GM23338 (cell line): Measurements from ENCODE around the gene ZFHX3. TPM values are rescaled to one million over a fixed set of nuclear protein-coding genes. Genes with fewer than 3 reads are reported as not detected.

Experiments
- ATAC-seq: fragments of 200-7000 bp; cut with Tn5 transposase; 3 replicates; pipeline ENCODE4 v1.9.1; 2020
- DNase-seq: peaks from one replicate; pipeline ENCODE4 v3.0.0-alpha.2; 2015; ENCODE audit warnings: low spot score
- H2AFZ ChIP-seq: fragments of 200-600 bp; sonication (generic); 2 replicates; pipeline ENCODE4 v1.8.0; 2016; ENCODE audit warnings: antibody characterized with exemption, mild to moderate bottlenecking, moderate library complexity
- H3F3A ChIP-seq: fragments of 200-600 bp; sonication (generic); replicated peaks from 2 replicates; pipeline ENCODE4 v1.8.0; 2017; ENCODE audit warnings: antibody characterized with exemption, mixed run types, low read depth
- H3K27ac ChIP-seq: fragments of 200-600 bp; sonication (generic); 2 replicates; pipeline ENCODE4 v1.6.1; 2016; ENCODE audit warnings: low read depth
- H3K27me3 ChIP-seq: fragments of 200-600 bp; sonication (generic); 2 replicates; pipeline ENCODE4 v1.8.0; 2016; ENCODE audit warnings: mild to moderate bottlenecking, mixed run types, moderate library complexity; ENCODE audit not compliant: insufficient read depth
- H3K36me3 ChIP-seq: fragments of 200-600 bp; sonication (generic); 2 replicates; pipeline ENCODE4 v1.8.0; 2016; ENCODE audit warnings: mild to moderate bottlenecking; ENCODE audit not compliant: insufficient read depth
- H3K4me1 ChIP-seq: fragments of 200-600 bp; sonication (generic); 2 replicates; pipeline ENCODE4 v1.8.0; 2016; ENCODE audit warnings: mild to moderate bottlenecking, moderate library complexity; ENCODE audit not compliant: insufficient read depth
- H3K4me2 ChIP-seq: fragments of 200-600 bp; sonication (generic); 2 replicates; pipeline ENCODE4 v1.7.1; 2017; ENCODE audit warnings: mixed run types
- H3K4me3 ChIP-seq: fragments of 200-600 bp; sonication (generic); 2 replicates; pipeline ENCODE4 v1.6.1; 2016; ENCODE audit warnings: mixed run types
- H3K79me2 ChIP-seq: fragments of 200-600 bp; sonication (generic); replicated peaks from 2 replicates; pipeline ENCODE4 v1.8.0; 2017; ENCODE audit warnings: mild to moderate bottlenecking; ENCODE audit not compliant: insufficient read depth
- H3K9me2 ChIP-seq: fragments of 200-600 bp; sonication (generic); 2 replicates; pipeline ENCODE4 v1.8.0; 2017; ENCODE audit not compliant: insufficient read depth
- H4K20me1 ChIP-seq: fragments of 200-600 bp; sonication (generic); replicated peaks from 2 replicates; pipeline ENCODE4 v1.8.0; 2017; ENCODE audit warnings: mild to moderate bottlenecking; ENCODE audit not compliant: insufficient read depth
- H3K27ac Mint-ChIP-seq: 2 replicates; pipeline ENCODE4 v1.8.0; 2020; ENCODE audit warnings: inconsistent platforms, mild to moderate bottlenecking, moderate library complexity, mixed read lengths
- H3K27me3 Mint-ChIP-seq: 3 replicates; pipeline ENCODE4 v1.8.0; 2022; ENCODE audit warnings: low read depth, mild to moderate bottlenecking, moderate library complexity, mixed read lengths, inconsistent platforms; ENCODE audit not compliant: insufficient read depth, poor library complexity
- H3K36me3 Mint-ChIP-seq: 3 replicates; pipeline ENCODE4 v1.8.0; 2021; ENCODE audit warnings: low read depth, mild to moderate bottlenecking, inconsistent platforms, moderate library complexity, mixed read lengths
- H3K4me1 Mint-ChIP-seq: 3 replicates; pipeline ENCODE4 v1.8.0; 2020; ENCODE audit warnings: mild to moderate bottlenecking, inconsistent platforms, mixed read lengths
- H3K4me3 Mint-ChIP-seq: 3 replicates; pipeline ENCODE4 v1.8.0; 2021; ENCODE audit warnings: moderate library complexity, mild to moderate bottlenecking, inconsistent platforms, mixed read lengths
- H3K9me3 Mint-ChIP-seq: 3 replicates; pipeline ENCODE4 v1.8.0; 2020; ENCODE audit warnings: moderate library complexity, mild to moderate bottlenecking, inconsistent platforms, mixed read lengths
- CREB1 ChIP-seq: fragments of 250-450 bp; sonication (Bioruptor Pico); IDR thresholded peaks from 2 replicates; pipeline ENCODE4 v1.5.0; 2020; ENCODE audit warnings: low read depth, mild to moderate bottlenecking, moderate library complexity
- CTCF ChIP-seq, 2 experiments: fragments of 200-600 bp in 1 of 2; sonication (generic) in 1 of 2; conservative IDR thresholded peaks; 2 replicates each; pipeline versions ENCODE4 v1.5.1 to v1.6.1; 2016 to 2017; ENCODE audit warnings: antibody characterized with exemption in 2 of 2, low read depth in 2 of 2, mild to moderate bottlenecking in 2 of 2, moderate library complexity in 1 of 2
- EZH2 ChIP-seq: fragments of 200-600 bp; sonication (generic); IDR thresholded peaks from one replicate; pipeline ENCODE4 v1.8.0; 2017; ENCODE audit warnings: antibody characterized with exemption, mild to moderate bottlenecking, low read depth; ENCODE audit not compliant: unreplicated experiment
- EZH2phosphoT487 ChIP-seq: fragments of 200-600 bp; sonication (generic); IDR thresholded peaks from one replicate; pipeline ENCODE4 v1.8.1; 2018; ENCODE audit warnings: antibody characterized with exemption; ENCODE audit not compliant: unreplicated experiment
- JUNB ChIP-seq: IDR thresholded peaks from one replicate; pipeline ENCODE4 v1.6.1; 2016; ENCODE audit warnings: antibody characterized with exemption; ENCODE audit not compliant: unreplicated experiment
- NANOG ChIP-seq: IDR thresholded peaks from 2 replicates; pipeline ENCODE4 v1.6.1; 2016; ENCODE audit warnings: antibody characterized with exemption, borderline replicate concordance
- POLR2AphosphoS5 ChIP-seq: IDR thresholded peaks from 2 replicates; pipeline ENCODE4 v1.6.1; 2016; ENCODE audit warnings: antibody characterized with exemption, low read depth
- REST ChIP-seq: IDR thresholded peaks from one replicate; pipeline ENCODE4 v1.6.1; 2018; ENCODE audit warnings: antibody characterized with exemption; ENCODE audit not compliant: unreplicated experiment
- STAT1 ChIP-seq: IDR thresholded peaks from one replicate; pipeline ENCODE4 v1.6.1; 2016; ENCODE audit warnings: antibody characterized with exemption; ENCODE audit not compliant: unreplicated experiment
- ZNF114 ChIP-seq: fragments of 250-450 bp; sonication (Bioruptor Pico); IDR thresholded peaks from 2 replicates; pipeline ENCODE4 v1.5.0; 2020; ENCODE audit warnings: mild to moderate bottlenecking, moderate library complexity
- ZNF331 ChIP-seq: fragments of 250-450 bp; sonication (Bioruptor Pico); IDR thresholded peaks from 2 replicates; pipeline ENCODE4 v1.5.0; 2020; ENCODE audit warnings: low read depth, mild to moderate bottlenecking, moderate library complexity
- ZNF462 ChIP-seq: fragments of 250-450 bp; sonication (Bioruptor Pico); IDR thresholded peaks from 2 replicates; pipeline ENCODE4 v1.5.0; 2020; ENCODE audit warnings: mild to moderate bottlenecking, moderate library complexity
- polyA plus RNA-seq: library from polyadenylated mRNA; unstranded; fragments of >200 nt; fragmentation: Nextera tagmentation; extraction: Ambion mirVana; gene quantifications from 2 replicates; pipeline ENCODE4 v1.2.1, GENCODE V29; 2016
- total RNA-seq: library from RNA; depleted of rRNA; stranded (reverse); fragments of >200 nt; shearing (Covaris generic); gene quantifications from 2 replicates; pipeline ENCODE4 v1.2.3, GENCODE V29; 2014

Gene ZFHX3
- total and polyA plus RNA-seq, 2 experiments from 2014 or later = 1.0 to 1.5 TPM

- Histone ChIP-seq H3K4me2 (no peak overlapping the region), H3K79me2 (no peaks in the 10 kb centered on the region), H3F3A (peaks cover 3% of the 10 kb centered on the region; the same call in 1 of the 2 replicates), H3K27me3 (no peaks in the 10 kb centered on the region), H3K4me3 (no peak overlapping the region), H2AFZ (no peak overlapping the region), H4K20me1 (no peaks in the 10 kb centered on the region), H3K36me3 (no peaks in the 10 kb centered on the region), H3K4me1 (peaks cover 29% of the 10 kb centered on the region), H3K27ac (no peak overlapping the region), H3K9me2 (no peaks in the 10 kb centered on the region)
- peaks cover 6% of the 10 kb centered on the region for H3K27me3 Mint-ChIP-seq
- H3K27ac Mint-ChIP-seq = no peak overlapping the region
- no peak for ATAC-seq
- H3K4me1 Mint-ChIP-seq = peaks cover 29% of the 10 kb centered on the region
- no peaks in the 10 kb centered on the region for H3K36me3 Mint-ChIP-seq
- no peak overlapping the region for H3K4me3 Mint-ChIP-seq
- TF ChIP-seq ZNF462 (CRISPR knock-in tag) (no peak), NANOG (no peak), EZH2 (no peak), CTCF (conservative IDR thresholded peaks at IDR 0.05; ENCODE audit: low read depth in 2 of 2) (no peak), STAT1 (no peak), REST (no peak), ZNF114 (CRISPR knock-in tag) (no peak), ZNF331 (CRISPR knock-in tag) (no peak), POLR2AphosphoS5 (no peak), JUNB (no peak), CREB1 (no peak), EZH2phosphoT487 (no peak)
- H3K9me3 Mint-ChIP-seq = no peaks in the 10 kb centered on the region
- no peak for DNase-seq
These were observed 197.9 kb downstream of the ZFHX3 start for GRCh38 chr16:72850021-72850420.
